HG02943 (cell line): ENCODE results near the gene PIGU.
"Not testable (repeated sequence)": the region's sequence is repeated elsewhere in the genome, so short reads cannot be mapped to it uniquely, and the experiment has no call there.

Experiments used
- ATAC-seq: cut with Tn5 transposase; IDR thresholded peaks from one replicate; pipeline ENCODE4 v1.9.1; 2021; ENCODE audit warnings: mild to moderate bottlenecking, low read depth, moderate library complexity; ENCODE audit not compliant: unreplicated experiment

Gene PIGU

DNA sequence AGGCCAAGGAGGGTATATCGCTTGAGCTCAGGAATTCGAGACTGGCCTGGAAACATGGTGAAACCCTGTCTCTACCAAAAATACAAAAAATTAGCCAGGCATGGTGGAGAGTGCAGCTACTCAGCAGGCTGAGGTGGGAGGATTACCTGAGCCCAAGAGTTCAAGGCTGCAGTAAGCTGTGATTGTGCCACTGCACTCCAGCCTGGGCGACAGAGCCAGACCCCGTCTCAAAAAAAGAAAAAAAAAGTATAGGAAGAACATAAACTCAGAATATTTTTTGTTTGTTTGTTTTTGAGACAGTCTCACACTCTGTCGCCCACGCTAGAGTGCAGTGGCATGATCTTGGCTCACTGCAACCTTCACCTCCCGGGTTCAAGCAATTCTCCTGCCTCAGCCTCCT lies 12.1 kb downstream of the PIGU start:
- ATAC-seq: not testable (repeated sequence)

DNA sequence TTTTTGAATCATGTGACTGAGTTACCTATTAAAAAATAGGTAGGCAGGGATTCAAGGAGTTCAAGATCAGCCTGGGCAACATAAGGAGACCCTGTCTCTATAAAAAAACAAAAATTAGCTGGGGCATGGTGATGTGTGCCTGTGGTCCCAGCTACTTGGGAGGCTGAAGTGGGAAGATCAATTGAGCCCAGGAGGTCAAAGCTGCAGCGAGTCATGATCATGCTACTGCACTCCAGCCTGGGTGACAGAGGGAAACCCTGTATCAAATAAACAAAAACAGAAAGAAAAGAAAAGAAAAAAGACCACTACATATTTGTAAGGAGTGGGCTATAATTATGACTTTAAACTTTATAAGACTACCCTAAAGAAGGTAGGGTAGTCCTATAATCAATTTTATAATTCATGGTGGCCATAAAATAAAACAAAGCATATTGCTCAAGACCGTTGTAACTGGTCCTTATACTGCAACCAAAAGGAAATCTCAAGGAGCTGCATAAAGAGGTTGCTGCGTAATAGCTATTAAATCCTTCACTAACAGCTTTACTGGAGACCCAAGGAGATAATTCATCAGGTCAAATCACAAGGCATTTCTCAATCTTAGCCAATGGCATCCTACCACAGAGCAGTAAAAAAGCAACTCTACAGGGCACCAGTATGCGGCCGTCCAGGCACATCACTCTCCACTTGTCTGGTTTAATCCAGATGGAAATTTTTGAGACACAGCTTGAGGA lies 13.5 kb downstream of the PIGU start:
- ATAC-seq: no peak

DNA sequence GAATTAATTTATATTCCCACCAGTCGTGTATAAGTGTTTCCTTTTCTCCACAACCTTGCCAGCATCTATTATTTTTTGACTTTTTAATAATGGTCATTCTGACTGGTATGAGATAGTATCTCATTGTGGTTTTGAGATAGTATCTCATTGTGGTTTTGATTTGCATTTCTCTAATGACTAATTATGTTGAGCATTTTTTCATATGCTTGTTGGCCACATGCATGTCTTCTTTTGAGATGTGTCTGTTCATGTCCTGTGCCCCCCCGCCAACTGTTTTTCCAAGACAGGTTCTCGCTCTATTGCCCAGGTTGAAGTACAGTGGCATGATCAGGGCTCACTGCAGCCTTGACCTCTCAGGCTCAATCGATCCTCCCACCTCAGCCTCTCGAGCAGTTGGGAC lies 15.1 kb downstream of the PIGU start:
- not testable (repeated sequence) for ATAC-seq

DNA sequence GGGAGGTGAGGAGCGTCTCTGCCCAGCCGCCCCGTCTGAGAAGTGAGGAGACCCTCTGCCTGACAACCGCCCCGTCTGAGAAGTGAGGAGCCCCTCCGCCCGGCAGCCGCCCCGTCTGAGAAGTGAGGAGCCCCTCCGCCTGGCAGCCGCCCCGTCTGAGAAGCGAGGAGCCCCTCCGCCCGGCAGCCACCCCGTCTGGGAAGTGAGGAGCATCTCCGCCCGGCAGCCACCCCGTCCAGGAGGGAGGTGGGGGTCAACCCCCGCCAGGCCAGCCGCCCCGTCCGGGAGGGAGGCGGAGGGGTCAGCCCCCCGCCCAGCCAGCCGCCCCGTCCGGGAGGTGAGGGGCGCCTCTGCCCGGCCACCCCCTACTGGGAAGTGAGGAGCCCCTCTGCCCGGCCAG lies 18.2 kb downstream of the PIGU start:
- not testable (repeated sequence) for ATAC-seq

DNA sequence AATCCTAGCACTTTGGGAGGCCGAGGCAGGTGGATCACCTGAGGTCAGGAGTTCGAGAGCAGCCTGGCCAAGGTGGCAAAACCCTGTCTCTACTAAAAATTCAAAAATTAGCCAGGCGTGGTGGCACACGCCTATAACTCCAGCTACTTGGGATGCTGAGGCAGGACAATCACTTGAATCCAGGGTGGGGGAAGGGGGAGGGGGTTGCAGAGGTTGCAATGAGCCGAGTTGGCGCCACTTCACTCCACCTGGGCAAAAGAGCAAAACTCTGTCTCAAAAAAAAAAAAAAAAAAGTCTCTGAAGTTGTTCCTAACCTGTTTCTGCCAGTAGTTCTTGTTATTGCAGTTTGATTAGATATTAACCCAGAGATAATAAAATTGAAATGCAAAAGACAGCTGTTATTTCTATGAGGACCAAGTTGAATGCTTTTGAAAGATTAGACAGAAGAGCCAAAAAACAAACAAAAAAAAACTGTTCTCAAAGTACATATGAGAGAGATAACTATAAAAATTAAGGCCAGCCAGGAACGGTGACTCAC lies 22.6 kb downstream of the PIGU start:
- no peak for ATAC-seq

DNA sequence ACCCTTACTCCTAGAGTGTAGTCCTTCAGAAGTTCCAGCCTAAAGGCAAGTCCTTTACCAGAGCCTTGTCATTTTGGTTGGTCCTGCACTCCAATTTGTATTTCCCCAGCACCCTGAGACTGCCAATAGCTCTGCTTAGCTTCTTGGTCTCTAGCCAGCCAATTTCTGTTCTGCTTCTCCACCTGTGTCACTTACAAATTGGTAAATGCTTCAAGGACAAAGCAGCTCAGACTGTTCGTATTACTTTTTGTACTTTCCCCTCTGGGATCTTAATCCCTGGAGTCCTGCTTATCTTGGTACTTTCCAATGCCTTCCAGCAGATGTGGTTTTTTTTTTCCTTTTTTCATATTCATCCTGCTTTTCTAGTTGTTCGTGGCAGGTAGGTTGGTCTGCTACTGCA lies 25.7 kb downstream of the PIGU start:
- no peak for ATAC-seq

DNA sequence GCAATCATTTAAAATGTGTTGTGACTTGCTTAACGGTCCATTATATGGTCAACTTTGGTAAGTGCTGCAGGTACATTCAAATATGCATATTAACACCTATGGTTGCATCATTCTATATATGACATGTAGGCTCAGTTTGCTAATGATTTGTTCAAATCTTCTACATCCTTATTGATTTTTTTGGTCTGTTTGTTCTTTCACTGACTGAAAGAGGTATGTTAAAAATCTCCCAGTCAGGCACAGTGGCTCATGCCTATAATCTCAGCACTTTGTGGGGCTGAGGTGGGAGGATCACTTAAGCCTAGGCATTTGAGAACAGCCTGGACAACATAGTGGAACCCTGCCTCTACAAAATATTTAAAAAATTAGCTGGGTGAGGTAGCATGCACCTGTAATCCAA lies 29.2 kb downstream of the PIGU start:
- ATAC-seq: no peak

DNA sequence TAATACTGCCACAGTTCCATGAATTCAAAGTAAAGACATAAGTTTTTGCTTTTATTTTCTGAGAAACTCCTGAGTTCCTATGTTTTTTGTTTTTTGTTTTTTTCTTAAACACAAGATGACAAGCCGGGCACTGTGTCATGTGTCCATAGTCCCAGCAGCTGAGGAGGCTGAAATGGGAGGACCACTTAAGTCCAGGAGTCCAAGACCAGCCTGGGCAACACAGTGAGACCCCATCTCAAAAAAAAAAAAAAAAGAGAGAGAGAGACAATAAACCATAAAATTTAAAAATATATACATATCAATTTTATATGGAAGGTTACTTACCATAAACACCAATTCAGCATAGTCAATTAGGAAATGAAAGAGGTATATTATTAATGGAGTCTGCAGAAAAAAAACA lies 31.9 kb downstream of the PIGU start:
- no peak for ATAC-seq

DNA sequence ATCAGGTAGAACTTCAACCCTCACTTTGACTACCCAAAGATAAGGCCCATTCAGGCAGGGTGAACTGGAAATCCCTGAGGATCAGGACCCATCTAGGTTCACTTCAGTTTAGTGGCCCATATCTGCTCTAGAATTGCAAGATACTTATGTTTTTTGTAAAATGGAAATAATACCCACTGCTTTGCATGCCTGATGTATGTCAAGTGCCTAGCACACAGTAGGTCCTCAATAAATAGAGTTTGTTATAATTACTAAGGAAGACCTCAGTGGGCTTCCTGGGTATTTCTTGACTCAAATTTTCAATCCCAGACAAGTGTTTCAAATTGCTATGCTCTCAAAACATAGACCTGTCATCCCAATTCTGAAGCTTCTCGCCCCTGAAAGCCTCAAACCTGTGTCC lies 32.5 kb downstream of the PIGU start:
- no peak for ATAC-seq

DNA sequence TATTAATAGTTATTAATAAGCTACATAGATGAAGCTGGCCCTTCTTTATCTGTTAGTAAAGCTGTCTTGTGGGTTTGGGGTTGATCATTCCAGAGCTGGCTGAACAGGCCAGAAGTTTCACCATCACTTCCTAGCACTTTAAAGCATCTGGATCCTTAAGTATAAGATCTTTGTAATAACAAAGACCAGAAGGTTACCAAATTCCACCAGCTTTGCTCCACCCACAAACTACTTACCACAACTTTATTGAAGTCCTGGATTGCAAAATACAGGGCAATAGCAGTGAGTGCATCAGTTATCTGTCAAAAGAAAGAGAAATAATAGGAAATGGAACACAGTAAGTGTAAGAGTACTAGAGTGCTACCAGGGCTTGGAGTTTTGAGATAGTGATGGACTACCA lies 33.0 kb downstream of the PIGU start:
- no peak for ATAC-seq

DNA sequence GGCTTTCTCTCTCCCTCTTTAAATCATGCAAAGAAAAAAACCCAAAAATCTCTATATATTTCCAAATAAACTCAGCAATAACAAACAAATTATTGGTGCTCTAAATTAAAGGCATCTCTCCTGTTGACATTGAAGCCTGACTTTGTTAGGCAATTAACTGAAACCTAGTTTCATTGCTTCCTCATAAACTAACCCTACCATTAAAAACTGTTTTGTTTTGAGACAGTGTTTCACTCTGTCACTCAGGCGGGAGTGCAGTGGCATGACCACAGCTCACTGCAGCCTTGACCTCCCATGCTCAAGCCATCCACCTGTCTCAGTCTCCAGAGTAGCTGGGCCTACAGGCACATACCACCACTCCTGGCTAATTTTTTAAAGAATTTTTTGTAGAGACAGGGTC lies 34.9 kb downstream of the PIGU start:
- no peak for ATAC-seq

DNA sequence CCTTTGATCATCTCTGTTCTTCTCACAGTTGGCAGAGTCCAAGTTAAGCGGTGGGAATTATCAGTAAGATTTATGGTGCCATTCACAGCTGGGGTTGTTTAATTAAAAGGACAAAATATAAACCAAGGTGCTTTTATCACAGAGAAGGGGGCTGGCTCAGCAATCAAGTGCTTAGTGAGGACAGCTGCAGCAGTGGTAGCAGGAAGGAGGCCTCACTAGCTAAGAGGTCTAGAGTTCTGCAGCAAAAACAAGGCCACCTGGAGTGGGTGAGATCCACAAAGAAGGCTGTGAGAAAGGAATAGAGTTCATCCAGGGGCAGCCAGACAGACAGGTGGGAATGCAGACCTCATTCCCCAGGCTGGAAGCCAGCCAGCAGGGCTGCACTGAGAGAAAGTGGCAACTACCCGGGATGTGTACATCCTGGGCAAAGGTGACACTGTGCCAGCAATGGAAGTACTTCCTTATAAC lies 37.1 kb downstream of the PIGU start:
- no peak for ATAC-seq

DNA sequence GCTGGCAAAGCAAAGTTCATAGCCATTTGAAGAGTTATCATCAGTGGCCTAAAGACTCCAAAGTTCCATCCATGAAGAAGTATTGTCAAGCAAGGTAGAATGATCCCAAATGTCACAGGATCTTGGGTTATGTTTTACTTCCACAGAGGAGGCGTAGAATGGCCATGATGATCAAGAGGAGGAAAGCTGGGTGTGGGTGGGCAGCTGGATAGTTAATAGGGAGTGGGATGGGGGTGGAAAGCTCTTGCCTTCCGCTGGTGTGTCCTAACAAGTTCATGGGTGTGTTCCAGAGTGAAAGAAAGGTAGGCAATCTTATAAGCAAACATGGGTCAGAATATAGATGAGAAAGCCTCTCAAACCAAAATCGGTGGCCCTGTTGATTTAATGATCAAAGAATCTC lies 38.4 kb downstream of the PIGU start:
- no peak for ATAC-seq

DNA sequence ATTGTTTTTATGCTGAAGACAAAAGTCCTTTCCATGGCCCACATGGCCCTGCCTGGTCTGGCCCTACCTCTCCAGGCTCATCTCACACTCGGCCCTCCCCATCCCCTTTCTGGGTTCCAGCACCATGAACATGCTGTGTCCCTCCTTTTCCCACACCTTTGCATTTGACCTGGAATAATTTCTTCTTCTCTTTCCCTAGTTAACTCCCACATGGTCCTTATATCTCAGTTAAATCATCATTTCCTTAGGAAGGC lies 38.9 kb downstream of the PIGU start:
- ATAC-seq: no peak

DNA sequence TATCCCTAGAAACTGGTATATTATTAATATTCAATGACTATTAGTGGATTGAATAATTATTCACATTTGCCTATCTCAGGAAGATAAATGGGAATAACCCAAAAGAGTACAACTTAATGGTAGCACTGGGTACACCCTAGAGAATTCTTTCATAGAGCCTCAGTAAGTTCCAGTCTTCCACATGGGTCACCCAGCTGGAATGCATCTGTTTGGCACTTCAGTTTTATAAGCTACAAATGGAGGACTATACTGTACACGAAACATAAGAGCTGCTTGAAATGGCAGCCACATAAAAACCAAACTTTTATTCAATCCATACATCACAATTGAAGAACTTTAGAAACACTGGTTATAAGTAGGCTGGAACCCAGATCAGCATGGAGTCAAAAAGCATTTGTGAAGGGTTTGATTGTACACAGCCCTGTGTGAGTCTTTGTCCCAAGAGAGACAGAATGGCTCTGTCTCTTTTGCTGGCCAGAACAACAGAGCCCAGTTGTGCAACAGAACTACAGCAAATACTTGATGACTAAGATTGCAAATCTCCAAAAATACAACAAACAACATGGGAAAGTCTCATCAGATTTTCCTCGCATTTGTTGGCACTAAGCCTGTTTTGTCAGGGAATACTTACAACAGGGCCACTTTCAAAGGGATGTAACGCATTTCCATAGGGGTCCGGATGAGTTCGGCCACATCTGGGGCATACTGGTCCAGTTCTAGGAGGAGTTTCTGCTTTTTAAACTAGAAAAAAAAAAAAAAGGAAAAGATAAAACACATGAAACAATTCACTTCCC lies 39.5 kb downstream of the PIGU start:
- ATAC-seq: no peak

DNA sequence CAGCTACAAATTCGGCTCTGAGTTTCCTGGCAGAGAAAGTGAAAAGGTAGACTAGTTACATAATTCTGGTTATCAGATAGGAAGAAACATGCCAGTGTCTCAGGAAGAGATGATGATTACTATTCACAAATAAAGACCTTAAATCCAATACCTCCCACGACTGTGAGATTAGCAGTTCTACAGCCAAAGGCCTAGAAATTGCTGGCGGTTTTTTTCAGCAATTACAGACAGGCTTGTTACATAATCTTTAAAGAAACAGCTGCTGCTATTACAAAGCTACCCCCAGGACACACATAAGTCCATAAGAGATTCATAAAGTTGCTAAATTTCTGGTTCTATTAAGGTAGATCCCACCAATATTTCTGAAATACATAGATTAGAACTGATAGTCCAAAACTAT lies 40.2 kb downstream of the PIGU start:
- ATAC-seq: no peak

DNA sequence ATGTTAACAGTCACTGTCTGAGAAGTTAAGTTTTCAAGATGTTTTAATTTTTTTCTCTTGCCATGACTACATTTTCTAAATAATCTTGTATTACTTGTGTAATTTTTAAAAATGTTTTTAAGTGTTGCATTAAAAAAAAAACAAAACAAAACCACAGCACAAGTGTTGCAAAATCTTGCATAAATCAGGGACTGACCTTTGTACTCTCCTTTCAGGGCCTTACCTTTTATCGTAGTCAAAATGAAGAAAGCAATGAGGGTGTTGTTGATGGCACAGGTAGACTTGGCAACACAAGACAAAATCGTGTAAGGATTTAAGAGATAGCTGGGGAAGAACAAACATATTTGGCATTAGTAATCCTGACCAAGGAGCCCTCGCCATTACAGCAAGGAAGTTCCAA lies 42.5 kb downstream of the PIGU start:
- ATAC-seq: no peak

DNA sequence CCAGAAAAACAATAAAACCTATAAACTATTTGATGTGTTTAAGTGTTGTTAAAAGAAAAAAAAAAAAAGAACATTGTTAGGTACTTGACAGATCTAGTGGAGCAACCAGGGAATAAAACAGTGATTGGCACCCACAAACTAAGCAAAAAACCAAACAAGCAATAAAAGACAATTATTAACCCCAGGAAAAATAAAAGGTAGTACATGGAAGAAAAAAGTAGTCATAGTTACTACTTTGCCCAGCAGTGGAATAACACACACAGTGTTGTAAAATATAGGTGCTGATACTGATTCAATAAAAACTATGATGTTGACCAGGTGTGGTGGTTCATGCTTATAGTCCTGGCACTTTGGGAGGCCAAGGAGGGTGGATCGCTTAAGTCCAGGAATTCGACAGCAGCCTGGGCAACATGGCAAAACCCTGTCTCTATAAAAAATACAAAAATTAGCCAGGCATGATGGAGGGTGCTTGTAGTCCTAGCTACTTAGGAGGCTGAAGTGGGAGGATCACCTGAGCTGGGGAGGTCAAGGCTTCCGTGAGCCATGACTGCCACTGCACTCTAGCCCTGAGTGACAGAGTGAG lies 43.9 kb downstream of the PIGU start:
- no peak for ATAC-seq

DNA sequence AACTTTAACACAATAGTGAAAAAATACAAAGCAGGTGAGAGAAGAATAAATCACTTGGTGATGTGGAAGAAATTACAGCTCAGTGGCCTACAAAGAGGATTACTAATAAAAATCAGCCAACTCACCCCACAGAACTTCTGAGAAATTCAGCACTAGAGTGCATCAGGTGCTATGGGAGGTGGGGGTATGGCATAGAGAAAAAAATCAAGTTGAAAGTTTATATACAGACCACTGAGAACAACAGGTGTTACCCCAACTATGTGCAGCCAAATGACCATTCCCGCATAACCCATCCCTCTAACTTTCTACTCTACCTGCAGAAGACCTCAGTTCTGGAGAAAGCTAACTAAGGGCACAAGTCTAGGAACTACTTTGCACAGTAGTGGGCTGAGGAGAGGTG lies 47.0 kb downstream of the PIGU start:
- ATAC-seq: no peak

DNA sequence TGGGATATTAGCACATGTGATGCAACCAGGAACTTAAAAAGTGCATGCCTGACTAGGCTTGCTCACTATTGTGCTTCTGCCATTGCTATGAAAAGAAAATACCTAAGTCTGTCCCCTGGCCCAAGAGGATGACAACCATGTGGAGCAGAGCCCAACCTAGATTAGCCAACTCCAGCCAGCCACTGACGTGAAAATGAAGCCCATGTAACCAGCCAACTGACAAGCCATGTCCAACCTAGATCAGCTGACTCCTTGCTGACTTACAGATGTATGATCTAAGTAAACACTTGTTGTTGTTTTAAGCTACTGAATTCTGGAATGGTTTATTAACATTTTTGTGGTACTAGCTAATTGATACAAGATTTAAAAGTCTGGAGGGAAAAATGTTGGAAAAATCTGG lies 47.5 kb downstream of the PIGU start:
- ATAC-seq: no peak

DNA sequence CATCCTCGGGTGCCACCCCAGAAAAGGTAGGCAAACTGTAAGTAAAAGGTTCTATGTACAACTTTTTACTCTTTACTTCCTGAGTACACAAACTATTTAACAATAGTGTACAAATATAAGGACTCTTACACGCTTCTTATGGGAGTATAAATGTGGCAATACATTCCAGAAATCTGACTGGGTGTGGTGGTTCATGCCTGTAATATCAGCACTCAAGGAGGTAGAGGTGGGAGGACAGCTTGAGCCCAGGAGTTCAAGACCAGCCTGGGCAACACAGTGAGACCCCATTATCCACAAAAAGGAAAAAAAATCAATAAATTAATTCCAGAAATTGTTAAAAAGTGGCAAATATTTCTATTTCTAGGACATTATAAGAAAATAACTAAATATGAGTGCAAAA lies 48.9 kb downstream of the PIGU start:
- ATAC-seq: no peak

DNA sequence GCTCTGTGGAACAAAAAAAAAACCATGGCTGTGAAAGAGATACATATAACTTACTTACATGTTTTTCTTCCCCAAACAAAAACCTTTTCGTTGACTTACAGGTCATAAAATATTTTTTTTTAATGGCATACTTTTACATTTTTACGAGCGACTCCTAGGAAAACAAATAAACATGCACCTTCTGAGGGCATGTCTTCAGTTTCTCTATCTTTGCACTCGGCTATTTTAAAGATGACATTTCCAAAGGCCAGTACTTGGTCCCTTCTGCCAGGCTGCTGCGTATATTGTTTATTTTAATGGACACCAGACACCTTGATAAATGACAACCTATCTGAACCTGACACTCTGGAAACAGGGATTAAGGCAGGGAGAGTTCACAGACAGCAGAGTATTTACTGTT lies 49.4 kb downstream of the PIGU start:
- ATAC-seq: no peak
